Measurements from ENCODE around the gene KCND2. TPM values are rescaled to one million over a fixed set of nuclear protein-coding genes. Genes with fewer than 3 reads are reported as not detected.

The KCND2 gene
- total RNA-seq, 1 donor from 2014 or later = 0.61 TPM

DNA sequence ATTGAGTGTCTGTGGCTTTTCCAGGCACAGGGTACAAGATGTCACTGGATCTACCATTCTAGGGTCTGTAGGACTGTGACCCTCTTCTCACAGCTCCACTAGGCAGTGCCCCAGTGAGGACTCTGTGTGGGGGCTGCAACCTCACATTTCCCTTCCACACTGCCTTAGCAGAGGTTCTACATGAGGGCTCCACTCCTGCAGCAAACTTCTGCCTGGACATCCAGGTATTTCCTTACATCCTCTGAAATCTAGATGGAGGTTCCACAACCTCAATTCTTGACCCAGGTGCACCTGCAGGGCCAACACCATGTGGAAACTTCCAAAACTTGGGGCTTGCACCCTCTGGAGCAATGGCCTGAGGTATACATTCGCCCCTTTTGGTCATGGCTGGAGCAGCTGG is 183.7 kb downstream of the KCND2 start:
- no peaks in the 10 kb centered on the region for H3K4me1 ChIP-seq
- no peak overlapping the region for H3K27ac ChIP-seq
- H3K36me3 ChIP-seq = no peaks in the 10 kb centered on the region
- H3K27me3 ChIP-seq = no peaks in the 10 kb centered on the region
- no peak overlapping the region for H3K4me3 ChIP-seq
- intact Hi-C loops (cut with DNase I) = no loop called here
- no peak for ATAC-seq
- DNase-seq = no peak
- TF ChIP-seq, protein P1, sequence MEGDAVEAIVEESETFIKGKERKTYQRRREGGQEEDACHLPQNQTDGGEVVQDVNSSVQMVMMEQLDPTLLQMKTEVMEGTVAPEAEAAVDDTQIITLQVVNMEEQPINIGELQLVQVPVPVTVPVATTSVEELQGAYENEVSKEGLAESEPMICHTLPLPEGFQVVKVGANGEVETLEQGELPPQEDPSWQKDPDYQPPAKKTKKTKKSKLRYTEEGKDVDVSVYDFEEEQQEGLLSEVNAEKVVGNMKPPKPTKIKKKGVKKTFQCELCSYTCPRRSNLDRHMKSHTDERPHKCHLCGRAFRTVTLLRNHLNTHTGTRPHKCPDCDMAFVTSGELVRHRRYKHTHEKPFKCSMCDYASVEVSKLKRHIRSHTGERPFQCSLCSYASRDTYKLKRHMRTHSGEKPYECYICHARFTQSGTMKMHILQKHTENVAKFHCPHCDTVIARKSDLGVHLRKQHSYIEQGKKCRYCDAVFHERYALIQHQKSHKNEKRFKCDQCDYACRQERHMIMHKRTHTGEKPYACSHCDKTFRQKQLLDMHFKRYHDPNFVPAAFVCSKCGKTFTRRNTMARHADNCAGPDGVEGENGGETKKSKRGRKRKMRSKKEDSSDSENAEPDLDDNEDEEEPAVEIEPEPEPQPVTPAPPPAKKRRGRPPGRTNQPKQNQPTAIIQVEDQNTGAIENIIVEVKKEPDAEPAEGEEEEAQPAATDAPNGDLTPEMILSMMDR (IDR thresholded peaks at IDR 0.05) = no peak
- H3K9me3 ChIP-seq = no peaks in the 10 kb centered on the region

DNA sequence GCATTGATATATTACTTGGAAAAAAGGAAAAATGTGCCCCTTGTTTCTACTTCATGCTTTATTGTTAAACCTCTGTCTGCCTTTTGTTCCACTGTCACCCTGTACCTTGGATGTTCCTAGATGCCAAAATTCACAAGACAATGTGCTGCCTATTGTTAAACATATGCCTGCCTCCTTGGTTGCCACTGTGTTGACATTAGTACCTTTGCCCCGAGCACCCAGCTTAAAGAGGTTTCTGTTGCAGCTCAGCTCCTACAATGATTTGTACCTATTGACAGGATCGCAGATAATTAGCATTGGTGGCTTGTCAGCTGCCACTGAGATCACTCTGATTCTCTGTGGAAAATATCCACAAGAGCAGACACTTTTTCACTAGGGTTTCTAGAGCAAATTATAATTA is 188.0 kb downstream of the KCND2 start:
- no peak for DNase-seq
- H3K4me3 ChIP-seq = no peak overlapping the region
- no peaks in the 10 kb centered on the region for H3K36me3 ChIP-seq
- intact Hi-C loops (cut with DNase I) = no loop called here
- no peaks in the 10 kb centered on the region for H3K9me3 ChIP-seq
- no peak for ATAC-seq
- no peak overlapping the region for H3K27ac ChIP-seq
- TF ChIP-seq, protein P1 (IDR thresholded peaks at IDR 0.05) = no peak
- no peaks in the 10 kb centered on the region for H3K4me1 ChIP-seq
- H3K27me3 ChIP-seq = no peaks in the 10 kb centered on the region

DNA sequence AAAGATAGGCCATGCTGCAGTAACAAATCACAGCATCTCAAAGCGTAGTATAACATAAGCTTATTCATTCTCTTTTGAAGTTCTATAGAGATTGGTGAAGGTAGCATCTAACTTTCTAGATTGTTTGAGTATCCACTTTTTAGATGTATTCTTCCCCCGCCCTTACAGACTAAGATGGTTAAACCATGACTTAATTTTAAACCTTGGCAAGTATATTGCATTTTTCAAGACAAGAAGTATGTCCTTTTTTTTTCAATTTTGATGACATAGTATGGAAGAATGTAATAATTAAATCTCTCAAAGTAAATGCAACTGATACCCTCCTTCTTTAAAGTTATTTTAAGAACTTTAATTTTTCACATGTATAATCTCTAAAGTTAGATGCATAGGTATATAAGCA is 190.0 kb downstream of the KCND2 start:
- Histone ChIP-seq H3K27ac (no peak overlapping the region), H3K9me3 (no peaks in the 10 kb centered on the region), H3K4me3 (no peak overlapping the region), H3K4me1 (no peaks in the 10 kb centered on the region), H3K27me3 (no peaks in the 10 kb centered on the region), H3K36me3 (no peaks in the 10 kb centered on the region)
- ATAC-seq (no peak), DNase-seq (no peak)
- intact Hi-C loops (cut with DNase I) = no loop called here
- TF ChIP-seq, protein P1 (IDR thresholded peaks at IDR 0.05) = no peak

DNA sequence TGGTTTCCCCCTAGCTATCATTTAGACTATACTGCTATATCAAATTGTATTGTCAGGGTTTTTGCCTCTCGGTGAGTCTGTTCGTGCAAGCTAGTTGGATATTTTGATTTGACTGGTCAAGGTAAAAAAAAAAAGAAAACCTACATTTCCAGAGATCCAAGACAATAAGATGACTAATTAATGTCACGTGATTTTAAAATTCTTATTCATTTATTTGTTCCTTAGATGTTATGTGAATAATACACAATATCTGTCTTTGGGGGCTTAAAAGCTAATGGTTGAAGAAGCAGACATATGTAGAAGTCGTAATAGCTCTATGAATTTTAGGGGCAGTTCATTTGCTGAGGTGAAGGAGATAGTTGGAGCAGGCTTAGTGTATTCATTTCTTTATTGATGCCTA is 191.1 kb downstream of the KCND2 start:
- DNase-seq (no peak), ATAC-seq (no peak)
- no peaks in the 10 kb centered on the region for H3K9me3 ChIP-seq
- intact Hi-C loops (cut with DNase I) = no loop called here
- TF ChIP-seq, protein P1 (IDR thresholded peaks at IDR 0.05) = no peak
- no peak overlapping the region for H3K27ac ChIP-seq
- no peaks in the 10 kb centered on the region for H3K36me3 ChIP-seq
- H3K27me3 ChIP-seq = no peaks in the 10 kb centered on the region
- H3K4me3 ChIP-seq = no peak overlapping the region
- H3K4me1 ChIP-seq = no peaks in the 10 kb centered on the region

DNA sequence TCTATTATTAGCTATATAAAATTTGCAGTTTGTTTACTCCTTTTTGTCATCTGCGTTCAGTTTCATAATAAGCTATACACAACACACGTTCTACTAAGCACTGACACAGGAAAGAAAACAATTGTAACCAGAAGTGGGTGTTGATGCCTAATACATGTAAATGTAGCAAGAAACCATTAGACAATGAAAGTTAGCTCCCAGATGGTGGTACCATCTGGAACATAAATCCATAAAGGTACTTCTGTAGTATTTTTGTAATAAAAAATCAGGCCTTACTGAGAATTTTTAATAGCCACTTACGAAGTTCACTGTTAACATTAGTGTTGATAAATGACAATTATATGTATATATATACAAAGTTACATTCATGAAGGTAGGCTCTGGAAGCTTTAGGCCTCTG is 194.7 kb downstream of the KCND2 start:
- Histone ChIP-seq H3K27ac (no peak overlapping the region), H3K4me1 (no peaks in the 10 kb centered on the region), H3K36me3 (no peaks in the 10 kb centered on the region), H3K27me3 (no peaks in the 10 kb centered on the region), H3K4me3 (no peak overlapping the region), H3K9me3 (no peaks in the 10 kb centered on the region)
- TF ChIP-seq, protein P1 (IDR thresholded peaks at IDR 0.05) = no peak
- intact Hi-C loops (cut with DNase I) = no loop called here
- ATAC-seq (no peak), DNase-seq (no peak)

DNA sequence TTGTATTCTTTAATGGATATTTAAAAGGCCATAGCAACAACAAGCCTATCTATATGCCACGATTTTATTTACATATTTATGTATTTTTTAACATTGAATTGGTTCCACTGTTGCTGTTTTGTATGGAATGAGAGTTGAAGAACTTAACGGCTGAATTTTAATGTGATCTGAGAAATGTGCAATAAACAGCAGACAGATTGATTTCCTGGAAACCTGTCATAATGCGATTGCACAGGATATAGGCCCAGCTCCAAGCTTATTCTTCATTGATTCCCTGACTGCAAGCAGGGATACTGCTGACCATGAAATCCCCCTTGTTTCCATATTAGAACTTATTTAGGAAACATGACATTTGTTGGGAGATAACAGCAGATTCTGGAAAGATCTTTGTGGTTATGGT is 195.6 kb downstream of the KCND2 start:
- Histone ChIP-seq H3K4me3 (no peak overlapping the region), H3K9me3 (no peaks in the 10 kb centered on the region), H3K36me3 (no peaks in the 10 kb centered on the region), H3K27ac (no peak overlapping the region), H3K4me1 (no peaks in the 10 kb centered on the region), H3K27me3 (no peaks in the 10 kb centered on the region)
- ATAC-seq (no peak), DNase-seq (no peak)
- intact Hi-C loops (cut with DNase I) = no loop called here
- TF ChIP-seq, protein P1 (IDR thresholded peaks at IDR 0.05) = no peak
